Caco-2 (cell line): ENCODE data around the gene GRID1. TPM values are rescaled to one million over a fixed set of nuclear protein-coding genes. Genes with fewer than 3 reads are reported as not detected.

ENCODE experiments used
- BruUV-seq: library from RNA; stranded (reverse); fragments of 400-500 nt; replicated peaks from 2 replicates; lab custom pipeline; 2021; lab: Mats Ljungman, UMichigan
- CTCF ChIA-PET: fragments of 300-600 bp; sonication (Branson Sonifier 250); formaldehyde crosslinking; loops from one replicate; lab custom pipeline; 2022; ENCODE audit warnings: antibody characterized with exemption; lab: Charles Lee
- POLR2A ChIA-PET: fragments of 300-600 bp; sonication (Branson Sonifier 250); formaldehyde crosslinking; loops from one replicate; lab custom pipeline; 2022; ENCODE audit warnings: antibody characterized with exemption; lab: Charles Lee
- DNase-seq, 2 experiments: peaks; one replicate each; pipeline versions ENCODE4 v3.0.0 to v3.0.0-alpha.2; 2020 to 2022
- H3K27me3 ChIP-seq: replicated peaks from 2 replicates; pipeline ENCODE4 v1.6.0; 2011; ENCODE audit warnings: low read length; ENCODE audit not compliant: control insufficient read depth, insufficient read depth
- H3K36me3 ChIP-seq: 2 replicates; pipeline ENCODE4 v1.5.1; 2011; ENCODE audit warnings: low read length; ENCODE audit not compliant: control insufficient read depth, insufficient read depth
- H3K4me1 ChIP-seq: fragments of 250-450 bp; sonication (Bioruptor Pico); 2 replicates; pipeline ENCODE4 v1.5.1; 2020; ENCODE audit warnings: mild to moderate bottlenecking
- H3K4me3 ChIP-seq: 2 replicates; pipeline ENCODE4 v1.5.1; 2011; ENCODE audit warnings: low read depth, mild to moderate bottlenecking, control low read depth, low read length
- H3K9me3 ChIP-seq: fragments of 250-450 bp; sonication (Bioruptor Pico); 2 replicates; pipeline ENCODE4 v1.5.1; 2020; ENCODE audit warnings: mild to moderate bottlenecking, moderate library complexity
- H3K27ac Mint-ChIP-seq: one replicate; pipeline ENCODE4 v1.8.0; 2022; ENCODE audit warnings: mixed read lengths; ENCODE audit not compliant: unreplicated experiment
- H3K27me3 Mint-ChIP-seq: one replicate; pipeline ENCODE4 v1.8.0; 2022; ENCODE audit warnings: mixed read lengths; ENCODE audit not compliant: insufficient read depth, unreplicated experiment
- H3K36me3 Mint-ChIP-seq: one replicate; pipeline ENCODE4 v1.8.0; 2022; ENCODE audit warnings: mild to moderate bottlenecking, mixed read lengths; ENCODE audit not compliant: insufficient read depth, unreplicated experiment
- H3K4me1 Mint-ChIP-seq: one replicate; pipeline ENCODE4 v1.8.0; 2022; ENCODE audit warnings: low read depth, mixed read lengths; ENCODE audit not compliant: unreplicated experiment
- H3K4me3 Mint-ChIP-seq: one replicate; pipeline ENCODE4 v1.8.0; 2022; ENCODE audit warnings: mild to moderate bottlenecking, moderate library complexity, mixed read lengths; ENCODE audit not compliant: unreplicated experiment
- H3K9me3 Mint-ChIP-seq: one replicate; pipeline ENCODE4 v1.8.0; 2022; ENCODE audit warnings: mixed read lengths; ENCODE audit not compliant: unreplicated experiment
- CTCF ChIP-seq, 2 experiments: fragments of 200-600 bp in 1 of 2; IDR thresholded peaks; 1 replicate in 1 of 2; 2 replicates in 1 of 2; pipeline versions ENCODE4 v1.5.1 to v1.8.0; 2011 to 2022; ENCODE audit warnings: antibody characterized with exemption in 1 of 2, control low read depth in 1 of 2, inconsistent platforms in 1 of 2, low read depth in 1 of 2, low read length in 1 of 2, mild to moderate bottlenecking in 1 of 2, moderate library complexity in 1 of 2; ENCODE audit not compliant: insufficient read depth in 1 of 2, severe bottlenecking in 1 of 2, unreplicated experiment in 1 of 2
- intact Hi-C: fragments of 100-400 bp; cut with micrococcal nuclease; formaldehyde crosslinking; loops from one replicate; pipeline ENCODE4 v1.10.0; 2022; ENCODE audit not compliant: unreplicated experiment
- total RNA-seq: library from RNA; stranded (reverse); gene quantifications from 2 replicates; pipeline ENCODE4 v1.2.3, GENCODE V29; 2022

The GRID1 gene
- total RNA-seq, 1 experiment from 2014 or later, result 8.0 TPM

- H3K27me3 Mint-ChIP-seq, result peaks cover 9% of the 10 kb centered on the region
- no peaks in the 10 kb centered on the region for H3K36me3 ChIP-seq
- H3K27ac Mint-ChIP-seq, result no peak overlapping the region
- H3K9me3 ChIP-seq, result no peaks in the 10 kb centered on the region
- no peaks in the 10 kb centered on the region for H3K4me1 Mint-ChIP-seq
- DNase-seq, result no peak
- H3K9me3 Mint-ChIP-seq, result no peaks in the 10 kb centered on the region
- ChIA-PET POLR2A (no interaction called here), CTCF (no interaction called here)
- H3K36me3 Mint-ChIP-seq, result no peaks in the 10 kb centered on the region
- H3K4me1 ChIP-seq, result no peaks in the 10 kb centered on the region
- H3K27me3 ChIP-seq, result no peaks in the 10 kb centered on the region
- no TSS peak for BruUV-seq
- intact Hi-C loops, result no loop called here
- H3K4me3 Mint-ChIP-seq, result no peak overlapping the region
- no peak overlapping the region for H3K4me3 ChIP-seq
- no peak for TF ChIP-seq CTCF (IDR thresholded peaks at IDR 0.05; ENCODE audit: insufficient read depth in 1 of 2, low read depth in 1 of 2, low read length in 1 of 2, severe bottlenecking in 1 of 2, unreplicated experiment in 1 of 2)
Observed at GRCh38 chr10:86004337-86004736, 362.3 kb downstream of the GRID1 start.

GRCh38 chr10:86003201-86003621 is 363.4 kb downstream of the GRID1 start:
- no TSS peak for BruUV-seq
- POLR2A ChIA-PET, result no interaction called here
- Mint-ChIP-seq H3K4me1 (no peaks in the 10 kb centered on the region), H3K9me3 (no peaks in the 10 kb centered on the region), H3K27me3 (peaks cover 13% of the 10 kb centered on the region), H3K27ac (no peak overlapping the region), H3K4me3 (no peak overlapping the region), H3K36me3 (no peaks in the 10 kb centered on the region)
- no peaks in the 10 kb centered on the region for H3K9me3 ChIP-seq
- no peak overlapping the region for H3K4me3 ChIP-seq
- CTCF ChIA-PET, result no interaction called here
- no peaks in the 10 kb centered on the region for H3K27me3 ChIP-seq
- H3K36me3 ChIP-seq, result no peaks in the 10 kb centered on the region
- H3K4me1 ChIP-seq, result no peaks in the 10 kb centered on the region
- intact Hi-C loops, result no loop called here
- no peak for DNase-seq
- TF ChIP-seq CTCF (IDR thresholded peaks at IDR 0.05; ENCODE audit: insufficient read depth in 1 of 2, low read depth in 1 of 2, low read length in 1 of 2, severe bottlenecking in 1 of 2, unreplicated experiment in 1 of 2), result no peak

- no TSS peak for BruUV-seq
- DNase-seq, result no peak
- ChIA-PET CTCF (no interaction called here), POLR2A (no interaction called here)
- Mint-ChIP-seq H3K27me3 (peaks cover 16% of the 10 kb centered on the region), H3K36me3 (no peaks in the 10 kb centered on the region), H3K4me3 (no peak overlapping the region), H3K9me3 (no peaks in the 10 kb centered on the region), H3K4me1 (no peaks in the 10 kb centered on the region), H3K27ac (no peak overlapping the region)
- no peak for TF ChIP-seq CTCF (IDR thresholded peaks at IDR 0.05; ENCODE audit: insufficient read depth in 1 of 2, low read depth in 1 of 2, low read length in 1 of 2, severe bottlenecking in 1 of 2, unreplicated experiment in 1 of 2)
- H3K4me3 ChIP-seq, result no peak overlapping the region
- no peaks in the 10 kb centered on the region for H3K4me1 ChIP-seq
- no peaks in the 10 kb centered on the region for H3K36me3 ChIP-seq
- H3K9me3 ChIP-seq, result no peaks in the 10 kb centered on the region
- H3K27me3 ChIP-seq, result no peaks in the 10 kb centered on the region
- intact Hi-C loops, result no loop called here
Observed at GRCh38 chr10:86001521-86001920, 365.1 kb downstream of the GRID1 start.
